Endothelial cell of coronary artery (primary cell): ENCODE data around the gene DEFB113. TPM values are rescaled to one million over a fixed set of nuclear protein-coding genes. Genes with fewer than 3 reads are reported as not detected.

Source experiments
- total RNA-seq: library from RNA; depleted of rRNA; stranded (reverse); fragments of >200 nt; gene quantifications from 2 replicates; pipeline ENCODE4 v1.2.3, GENCODE V29; 2014

DEFB113 gene, protein sequence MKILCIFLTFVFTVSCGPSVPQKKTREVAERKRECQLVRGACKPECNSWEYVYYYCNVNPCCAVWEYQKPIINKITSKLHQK
- total RNA-seq = not detected in 2 replicates

DNA sequence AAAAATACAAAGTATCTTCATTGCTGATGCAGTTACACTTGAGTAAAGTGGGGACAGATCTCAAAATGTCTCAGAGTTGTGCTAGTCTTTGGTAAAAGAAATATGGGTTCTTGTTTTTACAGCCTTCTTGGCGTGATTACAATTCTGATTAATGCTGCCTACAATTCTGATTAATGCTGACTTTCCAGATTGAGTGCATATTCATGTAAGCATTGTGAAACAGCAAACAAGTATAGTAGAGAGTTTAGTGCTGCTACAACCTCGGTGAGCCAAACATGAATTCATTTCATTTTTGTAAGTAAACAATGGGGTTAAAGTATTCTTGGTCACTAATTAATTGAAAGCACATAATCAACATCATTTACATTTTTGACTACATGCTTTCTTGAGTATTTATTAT lies at the start of gene DEFB113:
TSS of gene DEFB113 (minus strand) at position 21 of the 400 bp plus-strand sequence. CDS start at position 21, 0 bp downstream.

DNA sequence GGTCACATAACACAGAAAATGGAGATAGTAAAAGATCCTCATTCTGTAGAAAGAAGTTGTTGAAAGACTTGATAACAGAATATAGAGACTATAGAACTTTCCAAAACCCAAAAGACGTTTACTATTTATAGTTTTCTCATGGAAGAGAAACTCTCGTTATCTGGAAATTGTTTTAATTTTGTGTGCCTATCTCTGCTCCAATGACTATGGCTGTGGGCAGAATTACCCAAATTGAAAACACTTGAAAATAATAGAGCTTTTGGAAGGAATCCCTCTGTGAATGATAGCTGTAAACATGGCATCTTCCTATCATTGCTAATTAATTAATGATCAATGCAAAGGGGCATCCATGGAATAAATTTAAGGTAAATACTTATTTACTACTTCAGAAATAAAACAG lies 5.4 kb downstream of the DEFB113 start, which contains the start of gene DEFB114:
TSS of gene DEFB114 (minus strand) at position 101 of the 400 bp plus-strand sequence. CDS start at position 42, 59 bp downstream.

Other genes starting within 250 kb of the DEFB113 start
- gene CRISP3, start 225.2 kb downstream of the DEFB113 start, total RNA-seq = not detected in 2 replicates
- gene PGK2, start 182.3 kb downstream of the DEFB113 start, total RNA-seq = not detected in 2 replicates
- not detected in 2 replicates for gene CRISP1, start 103.1 kb downstream of the DEFB113 start, total RNA-seq
- gene DEFB114, start 5.5 kb downstream of the DEFB113 start, total RNA-seq = not detected in 2 replicates
- gene DEFB110, start 52.4 kb upstream of the DEFB113 start, total RNA-seq = not detected in 2 replicates
- gene DEFB112, start 80.3 kb upstream of the DEFB113 start, total RNA-seq = not detected in 2 replicates